GM21737 (cell line): ENCODE measurements around the gene IQCE.

Experiments
- ATAC-seq: cut with Tn5 transposase; IDR thresholded peaks from one replicate; pipeline ENCODE4 v1.9.1; 2021; ENCODE audit warnings: mild to moderate bottlenecking, moderate library complexity; ENCODE audit not compliant: unreplicated experiment

Gene IQCE, protein sequence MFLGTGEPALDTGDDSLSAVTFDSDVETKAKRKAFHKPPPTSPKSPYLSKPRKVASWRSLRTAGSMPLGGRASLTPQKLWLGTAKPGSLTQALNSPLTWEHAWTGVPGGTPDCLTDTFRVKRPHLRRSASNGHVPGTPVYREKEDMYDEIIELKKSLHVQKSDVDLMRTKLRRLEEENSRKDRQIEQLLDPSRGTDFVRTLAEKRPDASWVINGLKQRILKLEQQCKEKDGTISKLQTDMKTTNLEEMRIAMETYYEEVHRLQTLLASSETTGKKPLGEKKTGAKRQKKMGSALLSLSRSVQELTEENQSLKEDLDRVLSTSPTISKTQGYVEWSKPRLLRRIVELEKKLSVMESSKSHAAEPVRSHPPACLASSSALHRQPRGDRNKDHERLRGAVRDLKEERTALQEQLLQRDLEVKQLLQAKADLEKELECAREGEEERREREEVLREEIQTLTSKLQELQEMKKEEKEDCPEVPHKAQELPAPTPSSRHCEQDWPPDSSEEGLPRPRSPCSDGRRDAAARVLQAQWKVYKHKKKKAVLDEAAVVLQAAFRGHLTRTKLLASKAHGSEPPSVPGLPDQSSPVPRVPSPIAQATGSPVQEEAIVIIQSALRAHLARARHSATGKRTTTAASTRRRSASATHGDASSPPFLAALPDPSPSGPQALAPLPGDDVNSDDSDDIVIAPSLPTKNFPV

DNA sequence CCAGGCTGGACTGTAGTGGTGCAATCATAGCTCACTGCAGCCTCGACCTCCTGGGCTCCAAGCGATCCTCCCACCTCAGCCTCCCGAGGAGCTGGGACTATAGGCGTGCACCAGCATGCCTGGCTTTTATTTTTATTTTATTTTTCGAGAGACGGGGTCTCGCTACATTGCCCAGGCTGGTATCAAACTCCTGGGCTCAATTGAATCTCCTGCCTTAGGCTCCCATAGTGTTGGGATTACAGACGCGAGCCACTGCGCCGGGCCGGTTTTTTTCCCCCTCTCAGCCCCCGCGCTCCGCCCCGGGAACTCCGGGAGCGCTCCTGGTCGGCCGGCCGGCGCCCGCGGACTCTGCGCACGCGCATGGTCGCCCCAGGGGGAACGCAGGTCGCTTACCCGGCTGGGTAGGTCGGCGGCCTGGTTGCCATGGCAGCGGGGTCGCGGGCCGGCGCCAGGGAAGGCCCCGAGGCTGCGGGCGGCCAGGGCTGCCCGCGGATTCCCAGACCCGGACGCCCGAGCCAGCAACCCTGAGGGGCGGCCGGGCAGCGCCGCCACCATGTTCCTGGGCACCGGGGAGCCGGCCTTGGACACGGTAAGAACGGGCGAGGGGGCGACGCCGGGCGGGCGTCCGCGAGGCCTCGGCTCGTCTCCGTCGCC lies at the start of gene IQCE:
TSS of gene IQCE (plus strand) at position 351 of the 654 bp plus-strand sequence. CDS start at position 554, 203 bp downstream.
- ATAC-seq = peak; percentile 65

DNA sequence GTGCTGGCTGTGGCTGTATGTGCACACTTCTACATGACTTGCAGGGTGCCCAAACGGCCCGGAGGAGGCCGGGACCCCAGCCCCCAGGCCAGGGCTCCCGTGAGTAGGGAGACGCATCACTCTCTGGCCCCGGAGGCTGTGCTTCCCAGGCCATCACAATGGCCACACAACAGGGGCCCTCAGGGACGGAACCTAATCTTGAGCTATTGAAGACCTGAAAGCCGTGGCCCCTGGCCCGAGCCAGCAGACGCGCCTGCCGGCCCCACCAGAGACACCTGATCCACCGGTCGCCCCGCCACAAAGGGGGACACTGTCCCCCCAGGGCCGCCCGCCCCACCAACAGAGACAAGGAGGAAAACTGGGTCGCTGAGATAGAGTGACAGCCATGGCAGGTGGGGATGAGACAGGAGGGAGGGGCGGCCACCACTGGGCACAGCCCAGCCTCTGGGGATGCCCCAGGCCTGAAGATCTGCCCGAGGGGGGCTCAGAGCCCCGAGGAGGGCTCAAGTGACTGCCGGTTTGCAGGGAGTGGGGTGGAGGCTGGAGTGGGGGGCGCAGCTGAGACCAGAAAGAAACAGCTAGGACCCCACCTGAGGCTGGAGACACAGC lies 49.4 kb upstream of the IQCE start:
- no peak for ATAC-seq

DNA sequence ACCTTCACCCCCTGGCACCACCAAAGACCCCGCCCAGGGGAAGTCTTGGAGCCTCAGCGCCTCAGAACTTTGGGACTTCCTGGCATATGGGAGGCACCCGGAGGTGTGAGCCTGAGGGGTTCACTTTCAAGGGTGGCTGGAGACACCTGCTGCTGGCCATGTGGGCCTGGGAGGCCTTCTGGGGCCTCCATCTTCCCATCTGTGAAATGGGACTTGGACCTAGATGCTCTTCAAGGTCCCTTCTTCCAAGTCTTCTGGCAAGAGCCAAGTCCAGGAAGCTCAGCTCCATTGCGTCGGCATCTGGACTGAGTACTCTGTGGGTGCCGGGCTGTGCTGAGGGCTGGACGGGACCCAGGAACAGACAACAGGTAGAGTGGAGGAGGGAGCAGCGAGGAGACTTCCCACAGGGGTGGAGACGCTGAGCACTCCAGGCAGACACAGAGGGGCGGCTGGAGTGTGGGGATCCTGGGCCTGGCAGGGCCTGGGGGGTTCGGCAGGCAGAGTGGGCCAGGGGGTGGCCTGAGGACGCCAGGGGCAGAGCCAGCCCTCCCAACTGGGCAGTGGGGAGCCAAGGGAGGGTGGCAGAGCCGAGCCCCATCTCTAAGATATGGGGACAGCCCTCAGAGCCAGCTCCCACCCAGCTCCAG lies 48.5 kb upstream of the IQCE start:
- ATAC-seq = no peak

DNA sequence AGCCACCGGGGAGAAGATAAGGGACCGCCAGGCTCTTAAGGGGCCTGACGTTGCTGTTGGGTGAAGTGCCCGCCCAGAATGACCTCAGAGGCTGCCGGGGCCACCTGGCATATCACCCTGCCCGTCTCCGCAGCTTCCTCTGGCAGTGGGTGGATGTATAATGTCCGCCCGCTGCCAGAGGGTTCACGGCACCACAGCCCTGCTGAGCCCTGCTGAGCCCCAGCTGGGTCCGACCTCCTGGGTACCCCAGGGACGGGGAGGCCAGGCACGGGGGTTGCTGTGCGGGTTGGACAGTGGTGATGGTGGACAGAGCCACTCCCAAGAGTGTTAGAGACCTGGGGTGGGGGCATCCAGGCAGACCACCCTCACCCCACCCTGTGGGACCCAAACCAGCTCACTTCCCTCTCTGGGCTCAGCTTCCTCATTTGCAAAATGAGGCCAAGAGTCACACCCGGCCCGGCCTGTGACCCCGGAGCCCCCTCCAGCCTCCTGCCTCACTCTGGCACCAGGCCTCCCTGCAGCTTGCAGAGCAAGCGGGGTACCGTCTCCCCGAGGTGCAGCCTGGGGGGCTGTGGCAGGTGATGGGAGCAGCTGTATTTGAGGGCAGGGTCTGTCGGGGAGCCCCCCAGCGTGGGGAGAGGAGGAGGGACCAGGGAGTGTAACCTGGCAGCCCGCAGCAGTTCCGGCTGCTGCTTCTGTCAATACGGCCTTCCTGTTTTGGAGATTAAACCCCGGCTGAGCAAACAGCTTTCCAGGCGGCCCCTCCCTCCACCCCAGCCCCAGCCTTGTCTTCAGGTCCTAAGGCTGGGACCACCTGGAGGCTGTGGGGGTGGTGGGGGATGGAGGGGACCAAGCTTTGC lies 47.6 kb upstream of the IQCE start:
- ATAC-seq = no peak

DNA sequence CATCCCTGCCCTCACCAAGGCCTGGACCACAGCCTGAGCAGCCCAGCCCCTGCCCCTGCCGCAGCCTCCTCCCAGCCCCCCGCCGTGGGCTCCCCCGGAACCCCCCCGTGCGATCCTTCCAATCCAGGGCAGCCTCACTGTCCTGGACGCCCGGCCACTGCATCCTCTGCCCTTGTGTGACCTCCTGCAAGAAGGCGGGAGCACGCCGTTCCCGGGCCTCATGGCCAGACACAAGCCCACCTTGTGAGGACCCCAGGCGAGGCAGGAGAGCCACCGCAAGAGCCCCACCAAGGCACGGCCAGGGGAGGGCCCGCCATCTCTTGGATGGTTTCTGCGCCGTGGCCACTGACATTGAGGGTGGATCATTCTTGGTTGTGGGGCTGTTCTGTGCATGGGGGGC lies 47.0 kb upstream of the IQCE start:
- no peak for ATAC-seq

DNA sequence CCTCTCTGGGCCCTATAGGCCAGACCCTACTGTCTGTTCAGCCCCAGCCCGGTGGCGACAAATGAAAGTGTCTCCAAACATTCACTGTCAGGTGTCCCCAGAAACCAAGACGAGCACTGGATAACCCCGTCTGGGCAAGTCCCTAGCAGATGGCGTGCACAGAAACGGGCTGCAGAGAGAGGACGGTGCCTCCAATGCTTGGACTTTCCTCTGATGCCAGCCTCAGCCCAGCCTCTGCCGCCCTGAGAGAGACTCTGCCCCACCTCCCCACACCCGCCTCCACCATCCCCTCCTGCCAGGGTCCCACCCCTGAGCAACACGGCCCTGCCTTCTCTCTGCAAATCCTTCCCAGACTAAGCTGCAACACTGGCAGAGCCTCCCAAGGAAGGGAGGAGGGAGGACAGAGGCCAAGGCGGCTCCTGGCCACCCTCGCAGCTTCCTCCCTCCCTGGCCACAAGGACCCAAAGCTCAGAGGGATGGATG lies 46.6 kb upstream of the IQCE start:
- no peak for ATAC-seq

DNA sequence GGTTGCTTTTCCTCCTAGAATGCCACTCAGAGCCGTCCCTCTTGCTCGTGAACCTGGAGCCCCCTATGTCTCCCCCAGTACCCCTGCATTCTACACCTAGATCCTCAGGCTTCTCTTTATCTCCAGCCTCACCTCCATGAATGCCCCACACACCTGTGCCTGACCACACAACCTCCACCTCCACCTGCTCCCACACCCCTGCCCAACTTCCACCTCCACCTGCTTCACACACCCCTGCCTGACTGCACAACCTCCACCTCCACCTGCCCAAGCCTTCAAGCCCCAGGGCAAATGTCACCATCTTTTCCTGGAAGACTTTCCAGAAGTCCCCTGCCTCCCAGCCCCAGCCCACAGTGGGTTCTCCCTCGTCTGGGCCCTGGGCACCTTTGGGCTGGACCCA lies 46.1 kb upstream of the IQCE start:
- no peak for ATAC-seq

DNA sequence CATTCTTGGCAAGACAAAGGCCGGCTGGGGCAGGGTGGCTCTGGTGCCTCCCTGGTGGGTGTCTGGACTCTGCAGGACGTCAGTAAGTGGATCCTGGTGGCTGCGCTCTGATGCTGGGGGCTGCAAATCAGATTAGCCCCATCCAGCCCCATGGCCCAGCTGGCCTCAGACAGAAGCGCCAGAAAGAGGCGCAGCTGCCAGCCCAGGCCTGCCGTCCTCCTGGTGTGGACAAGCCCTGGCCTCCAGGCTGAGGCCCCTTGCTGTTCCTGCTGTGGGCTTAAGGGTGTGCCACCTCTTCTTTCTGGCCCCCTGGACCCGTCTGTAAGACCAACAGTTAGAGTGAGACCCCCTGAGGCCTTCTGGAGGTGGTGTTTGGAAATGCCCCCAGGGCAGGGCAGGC lies 45.1 kb upstream of the IQCE start:
- no peak for ATAC-seq

DNA sequence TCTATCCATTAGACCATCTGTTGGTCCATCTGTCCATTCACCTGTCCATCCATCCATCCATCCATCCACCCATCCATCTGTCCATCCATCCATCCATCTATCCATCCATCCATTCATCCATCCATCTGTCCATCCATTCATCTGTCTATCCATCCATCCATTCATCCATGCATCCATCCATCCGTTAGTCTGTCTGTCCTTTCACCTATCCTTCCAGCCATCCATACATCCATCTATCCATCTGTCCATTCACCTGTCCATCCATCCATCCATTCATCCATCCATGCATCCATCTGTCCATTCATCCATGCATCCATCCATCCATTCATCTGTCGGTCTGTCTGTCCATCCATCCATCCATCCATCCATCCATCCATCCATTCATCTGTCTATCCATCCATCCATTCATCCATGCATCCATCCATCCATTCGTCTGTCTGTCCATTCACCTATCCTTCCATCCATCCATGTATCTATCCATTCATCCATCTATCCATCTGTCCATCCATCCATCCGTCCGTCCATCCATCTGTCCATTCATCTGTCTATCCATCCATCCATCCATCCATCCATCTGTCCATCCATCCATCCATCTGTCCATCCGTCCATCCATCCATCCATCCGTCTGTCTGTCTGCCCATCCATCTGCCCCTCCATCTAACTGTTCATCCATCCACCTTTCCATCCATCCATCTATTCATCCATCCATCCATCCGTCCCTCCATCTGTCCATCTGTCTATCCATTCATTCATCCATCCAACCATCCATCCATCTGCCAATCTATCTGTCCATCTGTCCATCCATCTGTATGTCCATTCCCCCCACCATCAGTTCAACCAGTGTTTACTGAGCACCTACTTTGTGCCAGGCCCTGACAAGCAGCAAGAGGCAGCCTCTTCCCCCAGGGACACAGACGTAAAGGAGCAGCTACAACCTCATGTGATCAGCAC lies 44.0 kb upstream of the IQCE start:
- no peak for ATAC-seq

DNA sequence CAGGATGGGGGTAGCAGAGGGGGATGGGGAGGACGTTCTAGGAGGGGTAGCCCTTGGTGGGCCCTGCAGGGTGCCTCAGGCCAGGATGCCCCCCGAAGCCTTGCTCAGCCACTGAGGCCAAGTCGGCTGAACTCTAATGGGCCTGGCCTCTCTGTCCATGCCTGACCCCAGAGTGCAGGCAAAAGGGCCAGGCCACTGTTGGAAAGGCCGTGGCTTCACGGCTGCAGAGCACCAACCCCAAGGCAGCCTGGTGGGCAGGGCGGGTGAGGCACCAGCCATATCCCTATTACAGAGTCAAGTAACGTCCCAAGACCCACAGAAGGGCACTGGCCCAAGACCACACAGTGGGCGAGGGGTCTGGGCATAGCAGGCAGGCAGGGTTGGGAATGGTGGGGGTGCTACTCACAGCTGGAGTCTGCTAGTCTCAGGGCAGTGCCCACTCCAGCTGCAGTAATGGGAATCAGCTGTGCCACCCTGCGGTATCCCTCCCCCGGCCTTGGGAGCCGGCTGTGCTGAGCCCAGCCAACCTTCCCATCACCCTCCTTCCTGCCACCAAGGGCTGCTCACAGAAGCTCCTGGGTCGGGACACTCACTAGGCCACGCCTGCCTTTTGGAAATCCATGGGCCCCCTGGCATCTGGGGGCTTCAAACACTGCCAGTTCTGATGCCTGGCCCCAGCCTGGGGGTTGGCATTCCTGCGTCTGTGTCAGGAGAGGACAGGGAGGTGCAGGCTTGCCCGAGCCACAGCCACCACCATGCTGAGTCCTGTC lies 43.2 kb upstream of the IQCE start:
- ATAC-seq = no peak

DNA sequence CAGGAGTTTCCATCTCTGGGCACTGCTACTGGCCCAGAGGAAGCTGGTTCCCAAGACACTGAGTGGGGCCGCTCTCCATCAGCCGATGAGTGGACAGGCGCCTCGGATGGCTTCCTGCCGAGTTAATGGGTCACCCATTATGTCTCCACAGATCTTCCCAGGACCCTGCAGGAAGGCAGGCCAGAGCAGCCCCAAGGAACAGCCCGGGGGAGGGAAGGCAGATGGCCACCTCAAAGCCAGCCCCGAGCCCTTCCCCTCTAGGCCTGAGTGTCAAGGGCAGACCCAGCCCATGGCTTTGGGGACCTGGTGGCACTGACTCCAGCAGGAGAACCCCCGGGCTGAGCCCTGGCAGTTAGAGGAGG lies 42.6 kb upstream of the IQCE start:
- no peak for ATAC-seq

DNA sequence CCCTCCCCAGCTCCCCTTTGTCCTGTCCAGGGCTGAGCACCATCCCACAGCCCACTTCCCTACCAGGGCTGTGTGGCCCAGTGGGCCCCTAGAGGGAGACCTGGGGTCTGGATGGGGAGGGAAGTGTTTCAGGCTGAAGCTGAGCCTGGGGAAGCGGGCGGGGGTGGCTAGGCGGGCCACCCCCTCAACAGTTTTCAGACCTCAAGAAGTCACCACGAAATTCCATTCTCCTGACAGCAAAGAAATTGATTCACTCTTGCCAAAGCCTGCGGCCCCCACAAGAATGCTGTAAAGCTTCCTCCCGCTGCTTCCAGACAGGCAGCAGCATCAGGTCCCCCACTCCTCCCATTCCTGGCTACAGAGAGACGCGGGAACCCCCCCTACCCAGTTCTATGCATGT lies 41.8 kb upstream of the IQCE start:
- no peak for ATAC-seq

DNA sequence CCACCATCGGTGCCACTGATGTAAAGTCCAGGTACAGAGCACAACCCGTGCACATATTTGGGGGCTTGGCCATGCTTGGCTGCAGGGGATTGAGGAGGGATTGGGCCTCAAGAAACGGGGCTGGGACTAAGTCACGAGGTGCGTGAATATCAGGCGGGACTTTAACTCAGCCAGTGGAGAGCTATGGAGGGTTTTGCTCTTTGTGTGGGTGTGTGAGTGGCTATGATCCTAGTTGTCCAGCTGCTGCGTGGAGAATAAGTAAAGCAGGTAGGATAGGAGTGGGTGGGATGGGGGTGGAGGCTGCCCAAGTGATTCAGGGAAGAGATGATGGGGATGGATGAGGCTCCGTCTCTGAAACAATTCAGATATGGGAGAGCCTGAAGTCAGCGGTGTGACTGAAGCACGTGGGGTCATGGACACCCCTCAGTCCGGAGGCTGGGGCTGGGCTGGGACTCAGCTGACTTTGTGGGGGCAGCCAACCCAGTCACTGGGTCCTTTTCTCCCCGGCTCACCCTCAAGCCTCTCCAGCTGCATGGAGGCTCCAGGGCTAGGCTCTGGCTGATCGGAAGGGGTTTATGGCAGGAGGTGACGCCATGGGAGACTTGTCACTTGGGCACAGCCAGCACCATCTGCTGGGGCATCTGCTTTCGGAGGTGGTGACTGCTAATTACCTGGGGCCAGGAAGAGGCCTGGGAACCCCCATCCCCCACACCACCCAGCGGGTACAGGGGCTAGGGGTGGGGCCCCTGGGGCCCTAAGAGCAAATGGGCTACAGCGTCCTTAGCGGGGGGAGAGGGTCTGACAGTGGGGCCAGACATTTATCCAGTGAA lies 40.9 kb upstream of the IQCE start:
- ATAC-seq = no peak

DNA sequence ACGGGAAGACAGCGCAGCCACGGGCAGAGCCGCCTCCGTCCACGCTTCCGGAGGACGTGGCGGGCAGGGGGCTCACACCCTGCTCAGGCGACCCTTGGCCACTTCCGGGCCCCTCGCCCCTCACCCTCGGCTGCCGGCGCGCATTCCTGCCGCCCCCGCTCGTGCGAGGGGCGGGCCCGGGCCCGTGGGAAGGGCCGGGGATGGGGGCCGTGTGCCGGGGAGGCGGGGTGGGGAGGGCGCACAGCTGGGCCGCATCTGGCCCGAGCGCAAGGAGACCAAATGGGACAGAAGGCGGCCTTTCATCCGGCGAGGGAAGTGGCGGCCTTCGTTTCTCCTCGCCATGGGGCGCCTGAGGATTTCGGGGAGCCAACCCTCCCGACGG lies 40.1 kb upstream of the IQCE start:
- ATAC-seq = no peak

DNA sequence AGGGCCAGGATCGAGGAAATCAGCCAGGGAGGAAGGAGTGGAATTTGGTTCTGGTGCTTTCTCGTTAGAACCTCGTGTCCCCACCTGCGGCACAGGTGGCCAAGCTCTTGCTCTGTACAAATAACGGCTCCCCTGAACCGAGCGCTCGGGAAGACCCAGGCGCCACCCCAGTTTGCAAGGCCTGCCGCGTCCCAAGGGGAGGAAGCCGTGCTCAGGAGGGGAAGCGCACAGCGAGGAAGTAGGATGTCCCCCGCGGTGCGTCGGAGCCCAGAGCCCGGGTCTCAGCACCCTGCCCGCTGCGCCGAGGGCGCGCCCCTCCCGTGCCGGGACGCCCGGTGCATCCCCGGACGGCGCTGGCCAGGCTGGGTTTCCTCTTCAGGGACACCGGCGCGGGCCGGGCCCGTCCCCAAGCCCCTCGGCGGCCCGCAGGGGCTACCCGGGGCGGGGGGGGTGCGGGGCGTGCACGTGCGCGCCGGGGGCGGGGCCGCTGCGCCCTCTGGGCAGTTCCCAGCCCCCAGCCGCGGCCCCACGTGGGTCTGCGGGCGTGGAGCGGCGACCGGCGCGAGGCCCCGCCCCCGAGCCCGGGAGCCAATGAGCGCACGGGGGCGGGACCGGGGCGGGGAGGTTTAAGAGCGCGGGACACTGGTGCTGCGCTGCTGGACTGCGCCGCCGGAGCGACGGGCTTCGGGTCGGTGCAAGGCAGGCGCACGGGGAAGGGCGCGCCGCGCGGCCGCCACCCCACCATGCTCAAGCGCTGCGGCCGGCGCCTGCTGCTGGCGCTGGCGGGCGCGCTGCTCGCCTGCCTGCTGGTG lies 39.5 kb upstream of the IQCE start, which contains the start of gene LFNG:
TSS of gene LFNG (plus strand) at position 656 of the 812 bp plus-strand sequence. CDS start at position 744, 88 bp downstream.
- ATAC-seq = peak; percentile 69

DNA sequence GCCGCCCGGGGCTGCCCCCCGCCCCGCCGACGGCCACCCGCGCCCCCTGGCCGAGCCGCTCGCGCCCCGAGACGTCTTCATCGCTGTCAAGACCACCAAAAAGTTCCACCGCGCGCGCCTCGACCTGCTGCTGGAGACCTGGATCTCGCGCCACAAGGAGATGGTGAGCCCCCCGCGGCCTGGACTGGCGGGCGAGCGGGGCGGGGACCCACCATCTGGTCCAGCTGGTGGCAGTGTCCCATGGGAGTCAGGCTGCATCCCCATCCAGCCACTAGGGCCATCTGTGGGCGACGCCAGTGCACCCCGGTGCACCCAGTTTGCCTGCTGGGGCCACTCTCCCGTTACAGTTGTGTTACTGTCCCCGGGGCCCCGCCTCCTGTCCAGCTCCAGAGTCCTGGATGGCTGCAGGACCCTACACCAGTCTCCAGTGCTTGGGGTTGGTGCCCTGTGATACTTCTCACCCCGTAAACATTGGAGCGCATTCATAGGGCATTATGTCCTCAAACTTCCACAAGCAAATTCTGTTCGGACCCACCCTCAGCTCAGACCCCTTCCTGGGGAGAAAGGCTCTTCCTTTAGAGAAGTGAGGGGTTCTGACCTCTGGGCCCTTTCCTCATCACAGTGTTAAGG lies 38.5 kb upstream of the IQCE start:
- ATAC-seq = no peak
